Measurements from ENCODE around the gene SMIM12. TPM values are rescaled to one million over a fixed set of nuclear protein-coding genes. Genes with fewer than 3 reads are reported as not detected.

SMIM12 gene
- total and polyA plus RNA-seq, 2 of the 8 experiments (the other 6 are each of a cell fraction or from before 2014, with no cell fraction given): 40.9 to 49.2 TPM

GRCh38 chr1:34859446-34860200, at the start of gene SMIM12 (continued):
- peak; percentile 79 to 97; a peak in 3 of 4 replicates for TF ChIP-seq HDAC2 (IDR thresholded peaks at IDR 0.05; ENCODE audit: borderline replicate concordance in 1 of 2, low read depth in 2 of 2, low read length in 2 of 2)
- TF ChIP-seq, protein P1, sequence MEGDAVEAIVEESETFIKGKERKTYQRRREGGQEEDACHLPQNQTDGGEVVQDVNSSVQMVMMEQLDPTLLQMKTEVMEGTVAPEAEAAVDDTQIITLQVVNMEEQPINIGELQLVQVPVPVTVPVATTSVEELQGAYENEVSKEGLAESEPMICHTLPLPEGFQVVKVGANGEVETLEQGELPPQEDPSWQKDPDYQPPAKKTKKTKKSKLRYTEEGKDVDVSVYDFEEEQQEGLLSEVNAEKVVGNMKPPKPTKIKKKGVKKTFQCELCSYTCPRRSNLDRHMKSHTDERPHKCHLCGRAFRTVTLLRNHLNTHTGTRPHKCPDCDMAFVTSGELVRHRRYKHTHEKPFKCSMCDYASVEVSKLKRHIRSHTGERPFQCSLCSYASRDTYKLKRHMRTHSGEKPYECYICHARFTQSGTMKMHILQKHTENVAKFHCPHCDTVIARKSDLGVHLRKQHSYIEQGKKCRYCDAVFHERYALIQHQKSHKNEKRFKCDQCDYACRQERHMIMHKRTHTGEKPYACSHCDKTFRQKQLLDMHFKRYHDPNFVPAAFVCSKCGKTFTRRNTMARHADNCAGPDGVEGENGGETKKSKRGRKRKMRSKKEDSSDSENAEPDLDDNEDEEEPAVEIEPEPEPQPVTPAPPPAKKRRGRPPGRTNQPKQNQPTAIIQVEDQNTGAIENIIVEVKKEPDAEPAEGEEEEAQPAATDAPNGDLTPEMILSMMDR (IDR thresholded peaks at IDR 0.05; ENCODE audit: control extremely low read depth in 1 of 3, insufficient read depth in 1 of 3, low read depth in 1 of 3, low read length in 3 of 3): peak; percentile 74 to 89 (median 79)
- peak; percentile 99 for TF ChIP-seq PHF8 (conservative IDR thresholded peaks at IDR 0.05; ENCODE audit: low read depth, low read length)
- TF ChIP-seq, protein P2, sequence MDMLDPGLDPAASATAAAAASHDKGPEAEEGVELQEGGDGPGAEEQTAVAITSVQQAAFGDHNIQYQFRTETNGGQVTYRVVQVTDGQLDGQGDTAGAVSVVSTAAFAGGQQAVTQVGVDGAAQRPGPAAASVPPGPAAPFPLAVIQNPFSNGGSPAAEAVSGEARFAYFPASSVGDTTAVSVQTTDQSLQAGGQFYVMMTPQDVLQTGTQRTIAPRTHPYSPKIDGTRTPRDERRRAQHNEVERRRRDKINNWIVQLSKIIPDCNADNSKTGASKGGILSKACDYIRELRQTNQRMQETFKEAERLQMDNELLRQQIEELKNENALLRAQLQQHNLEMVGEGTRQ (IDR thresholded peaks at IDR 0.05; ENCODE audit: low read length): no peak
- TF ChIP-seq CEBPB (IDR thresholded peaks at IDR 0.05; ENCODE audit: low read depth, low read length): no peak; the same call in 1 of the 2 replicates
- peak; percentile 23 to 36; a peak in 3 of 4 replicates for TF ChIP-seq RAD21 (IDR thresholded peaks at IDR 0.05 in 1 of 2, conservative IDR thresholded peaks at IDR 0.05 in 1 of 2; ENCODE audit: low read depth in 2 of 2, low read length in 2 of 2)
- TF ChIP-seq KDM4A (IDR thresholded peaks at IDR 0.05; ENCODE audit: low read depth, low read length, severe bottlenecking): peak; percentile 88
- peak; percentile 86 for TF ChIP-seq TAF7 (optimal IDR thresholded peaks at IDR 0.05; ENCODE audit: borderline replicate concordance, low read depth, low read length)
- peak; percentile 63 for TF ChIP-seq CREB1 (IDR thresholded peaks at IDR 0.05)
- TF ChIP-seq JUN (IDR thresholded peaks at IDR 0.05; ENCODE audit: low read depth, low read length): no peak
- peak; percentile 95 for TF ChIP-seq BACH1 (IDR thresholded peaks at IDR 0.05; ENCODE audit: low read length)
- TF ChIP-seq POLR2AphosphoS5 (IDR thresholded peaks at IDR 0.05; ENCODE audit: low read depth, low read length): peak; percentile 83; the same call in 1 of the 2 replicates
- TF ChIP-seq E2F6 (IDR thresholded peaks at IDR 0.05): peak; percentile 80
- TF ChIP-seq, protein P3, sequence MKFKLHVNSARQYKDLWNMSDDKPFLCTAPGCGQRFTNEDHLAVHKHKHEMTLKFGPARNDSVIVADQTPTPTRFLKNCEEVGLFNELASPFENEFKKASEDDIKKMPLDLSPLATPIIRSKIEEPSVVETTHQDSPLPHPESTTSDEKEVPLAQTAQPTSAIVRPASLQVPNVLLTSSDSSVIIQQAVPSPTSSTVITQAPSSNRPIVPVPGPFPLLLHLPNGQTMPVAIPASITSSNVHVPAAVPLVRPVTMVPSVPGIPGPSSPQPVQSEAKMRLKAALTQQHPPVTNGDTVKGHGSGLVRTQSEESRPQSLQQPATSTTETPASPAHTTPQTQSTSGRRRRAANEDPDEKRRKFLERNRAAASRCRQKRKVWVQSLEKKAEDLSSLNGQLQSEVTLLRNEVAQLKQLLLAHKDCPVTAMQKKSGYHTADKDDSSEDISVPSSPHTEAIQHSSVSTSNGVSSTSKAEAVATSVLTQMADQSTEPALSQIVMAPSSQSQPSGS (IDR thresholded peaks at IDR 0.05; ENCODE audit: low read length): no peak
- TF ChIP-seq TAF1 (IDR thresholded peaks at IDR 0.05; ENCODE audit: low read depth, low read length): peak; percentile 86
- TF ChIP-seq RXRA (IDR thresholded peaks at IDR 0.05; ENCODE audit: insufficient read depth, low read depth, low read length): 0 out of 2 replicates have a peak, but pooled peaks have one; percentile 33
